Stimulated activated naive CD4-positive, alpha-beta T cell (primary cell): ENCODE measurements around the gene GOLGA8M.
"Not testable (repeated sequence)": the region's sequence is repeated elsewhere in the genome, so short reads cannot be mapped to it uniquely, and the experiment has no call there.

ENCODE experiments used
- DNase-seq, 6 experiments: peaks; one replicate each; lab custom pipeline; 2025; lab: John Stamatoyannopoulos, UW

Gene GOLGA8M

DNA sequence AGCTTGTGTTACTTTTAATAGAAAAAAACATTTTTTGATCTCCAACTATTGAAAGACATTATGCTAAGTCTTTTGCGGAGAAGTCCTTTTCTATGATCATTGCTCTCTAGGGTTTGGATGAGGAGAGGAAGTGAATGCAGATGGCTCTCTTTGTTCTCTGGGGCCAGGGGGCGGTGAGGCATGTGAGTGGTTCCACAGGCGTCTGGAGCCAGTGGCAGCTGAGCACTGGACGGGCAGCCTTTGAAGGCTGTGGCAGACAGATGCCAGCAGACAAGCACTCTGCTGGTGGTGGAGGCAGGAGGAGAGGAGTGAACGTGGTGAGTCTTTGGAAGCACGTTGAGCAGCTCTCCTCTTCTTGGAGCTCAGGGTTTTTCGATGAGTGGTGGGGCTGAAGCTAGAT, 51.5 kb downstream of the GOLGA8M start:
- not testable (repeated sequence) for DNase-seq

DNA sequence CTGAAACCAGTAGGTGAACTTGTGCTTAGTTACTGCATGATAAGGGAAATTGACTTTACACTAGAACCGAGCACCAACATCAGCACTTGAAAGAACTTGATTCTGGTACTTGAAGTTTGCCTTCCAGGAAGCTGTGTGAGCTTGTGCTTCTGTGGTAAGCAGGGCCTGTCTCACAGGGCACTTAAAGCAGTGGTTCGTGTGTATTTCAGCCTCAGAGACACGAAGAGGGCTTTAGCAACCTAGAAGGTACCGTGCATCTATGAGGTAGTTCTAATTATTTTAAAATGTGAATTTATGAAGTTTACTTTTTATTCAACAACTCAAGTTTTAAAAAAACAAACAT, 56.2 kb downstream of the GOLGA8M start:
- not testable (repeated sequence) for DNase-seq

DNA sequence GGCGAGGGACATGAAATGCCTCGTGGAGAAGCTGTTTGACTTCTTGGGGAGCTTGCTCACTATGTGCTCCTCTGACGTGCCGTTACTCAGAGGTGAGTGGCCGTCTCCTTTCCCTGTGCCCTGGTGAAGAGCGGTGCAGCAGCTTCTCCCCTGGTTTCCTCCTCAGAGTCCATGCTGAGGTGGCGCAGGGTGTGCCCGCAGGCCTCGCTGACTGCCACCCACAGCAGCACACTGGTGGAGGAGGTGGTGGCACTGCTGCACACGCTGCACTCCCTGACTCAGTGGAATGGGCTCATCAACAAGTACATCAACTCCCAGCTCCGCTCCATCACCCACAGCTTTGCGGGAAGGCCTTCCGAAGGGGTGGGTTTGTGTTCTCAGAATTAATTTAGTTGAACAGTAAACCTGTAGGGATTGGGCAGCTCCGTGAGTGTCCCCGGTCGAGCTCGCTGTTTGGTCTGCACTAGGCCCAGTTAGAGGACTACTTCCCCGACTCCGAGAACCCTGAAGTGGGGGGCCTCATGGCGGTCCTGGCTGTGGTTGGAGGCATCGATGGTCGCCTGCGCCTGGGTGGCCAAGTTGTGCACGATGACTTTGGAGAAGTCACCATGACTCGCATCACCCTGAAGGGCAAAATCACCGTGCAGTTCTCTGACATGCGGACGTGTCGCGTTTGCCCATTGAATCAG, 56.7 kb downstream of the GOLGA8M start:
- not testable (repeated sequence) for DNase-seq

GRCh38 chr15:28654194-28654593, 58.0 kb downstream of the GOLGA8M start:
- DNase-seq = not testable (repeated sequence)

GRCh38 chr15:28652538-28652937, 59.7 kb downstream of the GOLGA8M start:
- DNase-seq = not testable (repeated sequence)
